Heart right ventricle (tissue), 16 donors: ENCODE data around the gene CACNA1C. TPM values are rescaled to one million over a fixed set of nuclear protein-coding genes. Genes with fewer than 3 reads are reported as not detected.
A peak's percentile ranks its signal among the peaks of the same experiment; 100 is the strongest.
"Not testable (repeated sequence)": the region's sequence is repeated elsewhere in the genome, so short reads cannot be mapped to it uniquely, and the experiment has no call there.

Experiments
- ATAC-seq, 8 donors: fragments of 200-7000 bp; cut with Tn5 transposase; one replicate each; pipeline ENCODE4 v1.9.1; 2020; ENCODE audit warnings: mild to moderate bottlenecking in 8 of 8, moderate library complexity in 8 of 8, moderate number of reproducible peaks in 1 of 8
- DNase-seq, 2 donors: peaks; one replicate each; pipeline ENCODE4 v3.0.0-alpha.2; 2020
- H3K27ac ChIP-seq, 10 donors: fragments of 200-600 bp; sonication (generic) in 2 of 10; one replicate each; pipeline versions ENCODE4 v1.5.0 to v1.8.0; 2020 to 2022; ENCODE audit warnings: mild to moderate bottlenecking in 3 of 10
- H3K27me3 ChIP-seq, 7 donors: fragments of 200-600 bp; one replicate each; pipeline ENCODE4 v1.8.0; 2021 to 2022; ENCODE audit warnings: mild to moderate bottlenecking in 2 of 7
- H3K36me3 ChIP-seq, 9 donors: fragments of 200-600 bp; sonication (generic) in 1 of 9; one replicate each; pipeline versions ENCODE4 v1.5.0 to v1.8.0; 2020 to 2022; ENCODE audit warnings: mild to moderate bottlenecking in 2 of 9
- H3K4me1 ChIP-seq, 9 donors: fragments of 200-600 bp; sonication (generic) in 1 of 9; one replicate each; pipeline versions ENCODE4 v1.5.0 to v1.8.0; 2020 to 2022; ENCODE audit warnings: mild to moderate bottlenecking in 4 of 9
- H3K4me3 ChIP-seq, 10 donors: fragments of 200-600 bp; sonication (generic) in 2 of 10; one replicate each; pipeline versions ENCODE4 v1.5.0 to v1.8.0; 2020 to 2022; ENCODE audit warnings: mild to moderate bottlenecking in 7 of 10, moderate library complexity in 2 of 10
- H3K9me3 ChIP-seq, 11 donors: fragments of 200-600 bp in 10 of 11; sonication (generic) in 2 of 11; one replicate each; pipeline versions ENCODE4 v1.5.0 to v1.8.0; 2013 to 2022; ENCODE audit warnings: mild to moderate bottlenecking in 2 of 11, control low read depth in 1 of 11, moderate library complexity in 1 of 11
- CTCF ChIP-seq, 9 donors: fragments of 200-600 bp; sonication (generic) in 2 of 9; IDR thresholded peaks; one replicate each; pipeline versions ENCODE4 v1.5.0 to v1.8.0; 2021 to 2022; ENCODE audit warnings: antibody characterized with exemption in 9 of 9, mild to moderate bottlenecking in 5 of 9, moderate library complexity in 1 of 9
- WGBS, 2 donors: extraction: QIAGEN DNeasy Blood & Tissue Kit; methylation state at CpG; one replicate each; pipeline ENCODE4 v1.1.7; 2013; ENCODE audit warnings: inconsistent platforms in 1 of 2; 5-methylcytosine and 5-hydroxymethylcytosine counted together
- intact Hi-C, 10 donors: fragments of 100-400 bp; cut with DNase I; formaldehyde crosslinking; loops; one replicate each; pipeline versions ENCODE4 v1.11.1 to v1.14.2; 2022
- polyA plus RNA-seq, 2 donors: library from polyadenylated mRNA; stranded (reverse); fragments of 200-250 nt; gene quantifications; one replicate each; pipeline ENCODE4 v1.2.3, GENCODE V29; 2013
- total RNA-seq, 10 donors: library from RNA; stranded (reverse); fragmentation: NEBNext Ultra II Directional in 3 of 10; extraction: Animal tissue kit (Norgen Biotek cat#: 25700) in 3 of 10; gene quantifications; one replicate each; pipeline versions ENCODE4 v1.2.1 to v1.2.4, GENCODE V29; 2021 to 2023
- donor health status: Arrhythmogenic right ventricular cardiomyopathy.
- donor health status: ischemic (EF 13 %, LVEDD 7.1; RV severe dilation, severe dysfunction).
- donor health status: healthy with polysubstance abuse.
- donor health status: DM: no; HTN: yes; CAD: no.
- donor health status: DM: no; HTN: no; CAD: no.
- donor health status: ischemic (EF 25% LVEDD 6.9; RV normal size, moderate dysfunction).
- donor health status: ischemic (EF 25% LVEDD 5.7; RV mildly dilated, moderate dysfunction).
- donor health status: healthy.
- donor health status: DM: yes; HTN: yes; CAD: no.
- donor health status: Ischemic cardiomyopathy.
- donor health status: ischemic (EF 35%, LVEDD 5.7; RV mildly dilated, moderate dysfunction).
- donor health status: nonischemic (EF 11% LVEDD 7.7; RV severe dilation, severe dysfunction).
- donor health status: DM: yes; HTN: yes; CAD: no.
- donor health status: PGD.
- donor health status: ischemic (EF 29% LVEDD 5.4; RV normal size, mild dysfunction).
- donor health status: nonischemic (EF 23%, LVEDD 6.1; RV moderate dilation, normal function).

Gene CACNA1C
- total and polyA plus RNA-seq, 12 donors: 19.1 to 222 (median 183) TPM

- no peak for DNase-seq
- WGBS, 2 donors: 87 to 89% methylated on average over 2 of the region's 2 CpGs
- peaks cover 5 to 85% (median 54%) of the 10 kb centered on the region in 9 donors for H3K4me1 ChIP-seq
Measured at GRCh38 chr12:2255311-2255710, 202.5 kb downstream of the CACNA1C start.

DNA sequence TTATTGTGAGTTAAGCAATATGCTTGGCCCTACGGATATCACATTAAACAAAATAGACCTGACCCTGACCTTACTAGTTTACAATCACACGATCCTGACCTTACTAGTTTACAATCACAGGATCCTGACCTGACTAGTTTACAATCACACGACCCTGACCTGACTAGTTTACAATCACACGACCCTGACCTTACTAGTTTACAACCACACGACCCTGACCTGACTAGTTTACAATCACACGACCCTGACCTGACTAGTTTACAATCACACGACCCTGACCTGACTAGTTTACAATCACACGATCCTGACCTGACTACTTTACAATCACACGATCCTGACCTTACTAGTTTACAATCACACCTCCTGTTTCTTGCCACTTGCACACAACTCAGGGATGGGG, 202.9 kb downstream of the CACNA1C start:
- H3K9me3 ChIP-seq, ATAC-seq, H3K36me3 ChIP-seq, H3K27me3 ChIP-seq, H3K4me3 ChIP-seq, intact Hi-C loops: not testable (repeated sequence)
- Histone ChIP-seq H3K4me1 (peaks cover 5 to 85% (median 58%) of the 10 kb centered on the region in 9 donors), H3K27ac (peak overlapping the region in 1 of 10 donors; percentile 51)
- DNase-seq: peak in 1 of 2 donors; percentile 65
- WGBS, 2 donors: 90% methylated on average over 9 of the region's 9 CpGs

More at GRCh38 chr12:2255311-2255710, 202.5 kb downstream of the CACNA1C start:
- intact Hi-C loops: no loop called here
- no peaks in the 10 kb centered on the region for H3K36me3 ChIP-seq
- H3K4me3 ChIP-seq: no peak overlapping the region
- no peak overlapping the region for H3K27ac ChIP-seq
- H3K9me3 ChIP-seq: no peaks in the 10 kb centered on the region
- TF ChIP-seq CTCF (IDR thresholded peaks at IDR 0.05): no peak
- ATAC-seq: no peak
- H3K27me3 ChIP-seq: no peaks in the 10 kb centered on the region

GRCh38 chr12:2256453-2256852, 203.7 kb downstream of the CACNA1C start:
- DNase-seq (no peak), ATAC-seq (no peak)
- WGBS, 2 donors: 63 to 73% methylated on average over 6 of the region's 6 CpGs
- Histone ChIP-seq H3K27me3 (no peaks in the 10 kb centered on the region), H3K4me1 (peaks cover 4 to 85% (median 56%) of the 10 kb centered on the region in 9 donors), H3K27ac (peak overlapping the region in 4 of 10 donors; percentile 17 to 51 (median 27)), H3K36me3 (no peaks in the 10 kb centered on the region), H3K4me3 (no peak overlapping the region), H3K9me3 (no peaks in the 10 kb centered on the region)
- TF ChIP-seq CTCF (IDR thresholded peaks at IDR 0.05): no peak
- intact Hi-C loops: no loop called here

- no peaks in the 10 kb centered on the region for H3K27me3 ChIP-seq
- DNase-seq (no peak), ATAC-seq (peak in 6 of 8 donors; percentile 26 to 52 (median 48))
- 58% methylated on average over 7 of the region's 7 CpGs for WGBS, 2 donors
- no peak for TF ChIP-seq CTCF (IDR thresholded peaks at IDR 0.05)
- no peaks in the 10 kb centered on the region for H3K9me3 ChIP-seq
- peak overlapping the region in 6 of 10 donors; percentile 5 to 51 (median 27) for H3K27ac ChIP-seq
- H3K4me3 ChIP-seq: no peak overlapping the region
- intact Hi-C loops: no loop called here
- peaks cover 5 to 85% (median 56%) of the 10 kb centered on the region in 9 donors for H3K4me1 ChIP-seq
- no peaks in the 10 kb centered on the region for H3K36me3 ChIP-seq
Measured at GRCh38 chr12:2256915-2257314, 204.1 kb downstream of the CACNA1C start.

DNA sequence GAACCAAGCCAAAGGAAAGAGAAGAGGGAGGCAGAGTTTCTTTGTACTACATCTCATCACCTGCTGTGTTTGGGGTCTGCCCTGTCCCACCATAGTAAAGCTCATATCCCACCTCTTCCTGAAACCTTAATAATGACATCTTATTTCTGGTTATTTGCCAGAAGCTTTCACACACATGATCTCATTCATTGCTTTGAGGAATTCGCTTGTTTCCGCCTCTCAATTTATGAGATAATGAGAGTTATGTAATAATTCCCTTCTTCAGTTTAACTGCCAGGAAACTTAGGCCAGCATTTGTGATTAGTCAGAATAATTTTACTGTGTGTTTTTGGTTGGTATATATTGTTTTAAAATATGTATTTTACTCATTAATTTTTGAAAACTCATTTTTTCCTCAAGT, 205.2 kb downstream of the CACNA1C start:
- no peaks in the 10 kb centered on the region for H3K36me3 ChIP-seq
- ATAC-seq (peak in 3 of 8 donors; percentile 3 to 11 (median 4)), DNase-seq (no peak)
- H3K4me1 ChIP-seq: peaks cover 5 to 85% (median 56%) of the 10 kb centered on the region in 9 donors
- no peaks in the 10 kb centered on the region for H3K27me3 ChIP-seq
- H3K27ac ChIP-seq: peak overlapping the region in 6 of 10 donors; percentile 16 to 51 (median 24)
- intact Hi-C loops: no loop called here
- 41 to 67% methylated on average over 2 of the region's 2 CpGs for WGBS, 2 donors
- TF ChIP-seq CTCF (IDR thresholded peaks at IDR 0.05): no peak
- H3K4me3 ChIP-seq: no peak overlapping the region
- H3K9me3 ChIP-seq: no peaks in the 10 kb centered on the region
